Measurements from ENCODE around the gene MYL7. TPM values are rescaled to one million over a fixed set of nuclear protein-coding genes. Genes with fewer than 3 reads are reported as not detected.

The MYL7 gene
- total RNA-seq, 2 experiments from 2014 or later, result not detected

GRCh38 chr7:44152971-44153947, 12.1 kb upstream of the MYL7 start:
- no peaks in the 10 kb centered on the region for H3K9me2 ChIP-seq (ENCODE audit: insufficient read depth, low read length)
- H2AFZ ChIP-seq (ENCODE audit: low read length), result no peak overlapping the region
- H3K4me2 ChIP-seq (ENCODE audit: low read length), result no peak overlapping the region
- no peak for TF ChIP-seq EZH2phosphoT487 (IDR thresholded peaks at IDR 0.05; ENCODE audit: borderline replicate concordance, low read depth, low read length)
- no peak for TF ChIP-seq CTCF (conservative IDR thresholded peaks at IDR 0.05; ENCODE audit: low read length)
- H3K4me3 ChIP-seq (ENCODE audit: low read depth, low read length, poor library complexity, severe bottlenecking), result no peak overlapping the region
- ChIA-PET POLR2A (no interaction called here), CTCF (ENCODE audit: unreplicated experiment) (no interaction called here)
- no peaks in the 10 kb centered on the region for H3K9me3 ChIP-seq (ENCODE audit: low read length)
- intact Hi-C loops (cut with micrococcal nuclease; ENCODE audit: unreplicated experiment), result no loop called here
- H3K79me2 ChIP-seq (ENCODE audit: insufficient read depth, low read depth, low read length), result no peaks in the 10 kb centered on the region
- H3K4me1 ChIP-seq (ENCODE audit: insufficient read depth, low read length, poor library complexity, severe bottlenecking), result no peaks in the 10 kb centered on the region
- BruUV-seq (replicated peaks), result no TSS peak
- no peaks in the 10 kb centered on the region for H4K20me1 ChIP-seq (ENCODE audit: insufficient read depth, low read length)
- H3K36me3 ChIP-seq (ENCODE audit: insufficient read depth, low read length), result no peaks in the 10 kb centered on the region
- DNase-seq (ENCODE audit: low spot score), result no peak
- no peak overlapping the region for H3K27ac ChIP-seq (ENCODE audit: low read depth, low read length, poor library complexity, severe bottlenecking)

DNA sequence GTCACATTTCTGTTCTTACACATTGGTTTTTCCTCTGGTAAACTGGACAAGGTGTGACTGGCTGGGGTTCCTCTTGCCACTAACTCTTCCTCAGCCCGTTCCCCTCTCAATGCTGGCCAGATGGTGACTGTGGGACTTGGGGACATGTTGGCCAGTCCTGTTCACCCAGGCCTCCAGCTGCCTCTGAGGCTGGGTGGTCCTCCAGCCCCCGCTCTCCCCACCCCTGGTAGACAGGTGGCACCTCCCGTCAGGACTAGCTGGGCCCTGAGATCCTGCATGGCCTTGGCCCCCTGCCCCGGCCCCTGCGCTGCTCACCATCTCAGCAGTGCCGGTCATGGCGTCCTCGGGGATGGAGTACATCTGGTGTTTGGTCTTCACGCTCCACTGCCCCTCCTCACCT, 10.8 kb upstream of the MYL7 start:
- no TSS peak for BruUV-seq (replicated peaks)
- H3K36me3 ChIP-seq (ENCODE audit: insufficient read depth, low read length), result no peaks in the 10 kb centered on the region
- ChIA-PET POLR2A (no interaction called here), CTCF (ENCODE audit: unreplicated experiment) (no interaction called here)
- no peaks in the 10 kb centered on the region for H3K9me2 ChIP-seq (ENCODE audit: insufficient read depth, low read length)
- H3K4me3 ChIP-seq (ENCODE audit: low read depth, low read length, poor library complexity, severe bottlenecking), result no peak overlapping the region
- no peaks in the 10 kb centered on the region for H3K4me1 ChIP-seq (ENCODE audit: insufficient read depth, low read length, poor library complexity, severe bottlenecking)
- TF ChIP-seq CTCF (conservative IDR thresholded peaks at IDR 0.05; ENCODE audit: low read length) (no peak), EZH2phosphoT487 (IDR thresholded peaks at IDR 0.05; ENCODE audit: borderline replicate concordance, low read depth, low read length) (no peak)
- H3K27ac ChIP-seq (ENCODE audit: low read depth, low read length, poor library complexity, severe bottlenecking), result no peak overlapping the region
- no peak for DNase-seq (ENCODE audit: low spot score)
- H2AFZ ChIP-seq (ENCODE audit: low read length), result no peak overlapping the region
- H3K9me3 ChIP-seq (ENCODE audit: low read length), result no peaks in the 10 kb centered on the region
- intact Hi-C loops (cut with micrococcal nuclease; ENCODE audit: unreplicated experiment), result no loop called here
- H3K4me2 ChIP-seq (ENCODE audit: low read length), result no peak overlapping the region
- H3K79me2 ChIP-seq (ENCODE audit: insufficient read depth, low read depth, low read length), result no peaks in the 10 kb centered on the region
- H4K20me1 ChIP-seq (ENCODE audit: insufficient read depth, low read length), result no peaks in the 10 kb centered on the region
